Gastrocnemius medialis (tissue), 4 donors: ENCODE results near the gene ZEB1. TPM values are rescaled to one million over a fixed set of nuclear protein-coding genes. Genes with fewer than 3 reads are reported as not detected.

Experiments used
- ATAC-seq, 2 donors: fragments of 150-250 bp; one replicate each; pipeline ENCODE4 v1.9.1; 2016
- DNase-seq, 2 donors: peaks; one replicate each; pipeline ENCODE4 v3.0.0-alpha.2; 2019
- H3K27ac ChIP-seq, 4 donors: fragments of 200-600 bp; sonication (generic); 1 replicate in 1 of 4; 2 replicates in 3 of 4; pipeline ENCODE4 v1.5.1; 2016 to 2018; ENCODE audit warnings: mild to moderate bottlenecking in 2 of 4, moderate library complexity in 1 of 4
- H3K27me3 ChIP-seq, 3 donors: fragments of 200-600 bp; sonication (generic) in 2 of 3; 1 replicate in 1 of 3; 2 replicates in 2 of 3; pipeline versions ENCODE4 v1.5.1 to v1.6.0; 2016 to 2019; ENCODE audit warnings: mild to moderate bottlenecking in 1 of 3, moderate library complexity in 1 of 3
- H3K36me3 ChIP-seq, 2 donors: fragments of 200-600 bp; sonication (generic) in 1 of 2; one replicate each; pipeline ENCODE4 v1.5.1; 2017 to 2018
- H3K4me1 ChIP-seq, 2 donors: fragments of 200-600 bp; sonication (generic) in 1 of 2; one replicate each; pipeline ENCODE4 v1.5.1; 2016 to 2017; ENCODE audit warnings: mild to moderate bottlenecking in 2 of 2
- H3K4me3 ChIP-seq, 4 donors: fragments of 200-600 bp; sonication (generic) in 3 of 4; 1 replicate in 1 of 4; 2 replicates in 3 of 4; pipeline ENCODE4 v1.5.1; 2016 to 2019; ENCODE audit warnings: mild to moderate bottlenecking in 2 of 4
- H3K9me3 ChIP-seq, 3 donors: fragments of 200-600 bp; sonication (generic) in 2 of 3; 1 replicate in 1 of 3; 2 replicates in 2 of 3; pipeline ENCODE4 v1.5.1; 2016 to 2019
- POLR2A ChIP-seq, 2 donors: fragments of 450-650 bp; IDR thresholded peaks; one replicate each; pipeline ENCODE4 v1.6.1; 2017; ENCODE audit warnings: antibody characterized with exemption in 2 of 2, mild to moderate bottlenecking in 2 of 2, moderate library complexity in 2 of 2
- in situ Hi-C, 4 donors: fragments of 200-750 bp; cut with MboI; loops; one replicate each; pipeline versions ENCODE4 v1.15.0 to v1.8.0; 2017; ENCODE audit warnings: low sequenced_read_pairs in 4 of 4
- intact Hi-C: fragments of 100-400 bp; cut with DNase I; formaldehyde crosslinking; loops from one replicate; pipeline ENCODE4 v1.15.1; 2023; ENCODE audit warnings: low total_unique reads
- total RNA-seq, 4 donors: library from RNA; depleted of rRNA; stranded (reverse); fragments of >200 nt; gene quantifications; one replicate each; pipeline versions ENCODE4 v1.1.0 to v1.2.3, GENCODE V29; 2016
- TF ChIP-seq, protein P1 (sequence below), 5 experiments: fragments of 450-650 bp in 3 of 5; fragments of 200-600 bp in 2 of 5; sonication (generic) in 2 of 5; IDR thresholded peaks in 4 of 5; conservative IDR thresholded peaks in 1 of 5; 1 replicate in 4 of 5; 2 replicates in 1 of 5; pipeline ENCODE4 v1.5.1; 2016 to 2019; ENCODE audit warnings: antibody characterized with exemption in 5 of 5, mild to moderate bottlenecking in 3 of 5, moderate library complexity in 3 of 5

The ZEB1 gene
- total RNA-seq, 4 donors from 2014 or later, result 67.4 to 175 (median 137) TPM

DNA sequence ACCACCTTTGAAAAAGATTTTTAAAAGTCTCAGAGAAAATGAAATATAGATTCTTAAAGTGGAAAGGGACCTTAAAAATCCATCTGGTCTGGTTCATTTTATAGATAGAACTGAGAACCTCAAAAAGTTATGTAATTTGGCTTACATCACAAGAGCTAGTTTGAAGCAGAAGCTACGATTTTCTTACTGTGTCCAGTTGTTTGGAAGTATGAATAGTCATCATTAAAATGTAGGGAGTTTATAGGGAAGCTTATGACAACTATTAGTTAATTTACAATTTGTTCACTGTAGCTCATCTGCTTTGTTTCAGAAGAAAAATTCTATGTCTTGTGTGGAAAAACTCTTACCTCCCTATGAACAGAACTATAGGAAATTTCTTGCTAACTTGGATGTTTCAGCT lies 26.9 kb downstream of the ZEB1 start:
- in situ Hi-C loops, result no loop called here
- H3K4me3 ChIP-seq, result no peak overlapping the region
- intact Hi-C loops, result no loop called here
- no peak for DNase-seq
- peak overlapping the region in 3 of 4 donors; percentile 2 to 32 (median 31) for H3K27ac ChIP-seq
- H3K27me3 ChIP-seq, result no peaks in the 10 kb centered on the region
- TF ChIP-seq, protein P1, sequence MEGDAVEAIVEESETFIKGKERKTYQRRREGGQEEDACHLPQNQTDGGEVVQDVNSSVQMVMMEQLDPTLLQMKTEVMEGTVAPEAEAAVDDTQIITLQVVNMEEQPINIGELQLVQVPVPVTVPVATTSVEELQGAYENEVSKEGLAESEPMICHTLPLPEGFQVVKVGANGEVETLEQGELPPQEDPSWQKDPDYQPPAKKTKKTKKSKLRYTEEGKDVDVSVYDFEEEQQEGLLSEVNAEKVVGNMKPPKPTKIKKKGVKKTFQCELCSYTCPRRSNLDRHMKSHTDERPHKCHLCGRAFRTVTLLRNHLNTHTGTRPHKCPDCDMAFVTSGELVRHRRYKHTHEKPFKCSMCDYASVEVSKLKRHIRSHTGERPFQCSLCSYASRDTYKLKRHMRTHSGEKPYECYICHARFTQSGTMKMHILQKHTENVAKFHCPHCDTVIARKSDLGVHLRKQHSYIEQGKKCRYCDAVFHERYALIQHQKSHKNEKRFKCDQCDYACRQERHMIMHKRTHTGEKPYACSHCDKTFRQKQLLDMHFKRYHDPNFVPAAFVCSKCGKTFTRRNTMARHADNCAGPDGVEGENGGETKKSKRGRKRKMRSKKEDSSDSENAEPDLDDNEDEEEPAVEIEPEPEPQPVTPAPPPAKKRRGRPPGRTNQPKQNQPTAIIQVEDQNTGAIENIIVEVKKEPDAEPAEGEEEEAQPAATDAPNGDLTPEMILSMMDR (IDR thresholded peaks at IDR 0.05 in 4 of 5, conservative IDR thresholded peaks at IDR 0.05 in 1 of 5), result no peak
- TF ChIP-seq POLR2A (IDR thresholded peaks at IDR 0.05), result no peak
- ATAC-seq, result no peak
- peaks cover 69 to 85% of the 10 kb centered on the region in 2 donors for H3K4me1 ChIP-seq
- H3K36me3 ChIP-seq, result no peaks in the 10 kb centered on the region
- H3K9me3 ChIP-seq, result no peaks in the 10 kb centered on the region

DNA sequence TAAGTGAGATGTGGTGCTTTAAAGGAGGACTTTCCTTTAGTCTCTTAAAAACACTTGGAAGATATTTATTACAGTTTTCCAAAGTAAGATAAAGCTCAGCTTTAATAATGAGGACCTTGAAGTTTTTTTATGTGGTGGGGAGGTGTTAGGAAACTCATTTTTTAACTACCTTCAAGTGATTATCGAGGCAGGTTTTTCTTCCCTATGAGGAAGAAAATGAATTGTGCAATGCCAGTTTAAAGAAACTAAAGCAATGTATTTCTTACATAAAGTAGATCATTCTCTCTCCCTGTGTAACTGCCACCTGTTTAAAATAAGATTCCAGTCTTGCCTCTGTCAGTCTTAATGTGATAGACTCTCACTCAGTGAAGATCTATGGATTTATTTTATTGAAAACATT lies 27.9 kb downstream of the ZEB1 start:
- DNase-seq, result no peak
- intact Hi-C loops (no loop called here), in situ Hi-C loops (no loop called here)
- ATAC-seq, result no peak
- H3K4me1 ChIP-seq, result peaks cover 70 to 88% of the 10 kb centered on the region in 2 donors
- peak overlapping the region in 3 of 4 donors; percentile 12 to 26 (median 23) for H3K27ac ChIP-seq
- no peaks in the 10 kb centered on the region for H3K36me3 ChIP-seq
- H3K9me3 ChIP-seq, result no peaks in the 10 kb centered on the region
- no peak for TF ChIP-seq POLR2A (IDR thresholded peaks at IDR 0.05)
- TF ChIP-seq, protein P1 (IDR thresholded peaks at IDR 0.05 in 4 of 5, conservative IDR thresholded peaks at IDR 0.05 in 1 of 5), result no peak
- no peaks in the 10 kb centered on the region for H3K27me3 ChIP-seq
- no peak overlapping the region for H3K4me3 ChIP-seq

DNA sequence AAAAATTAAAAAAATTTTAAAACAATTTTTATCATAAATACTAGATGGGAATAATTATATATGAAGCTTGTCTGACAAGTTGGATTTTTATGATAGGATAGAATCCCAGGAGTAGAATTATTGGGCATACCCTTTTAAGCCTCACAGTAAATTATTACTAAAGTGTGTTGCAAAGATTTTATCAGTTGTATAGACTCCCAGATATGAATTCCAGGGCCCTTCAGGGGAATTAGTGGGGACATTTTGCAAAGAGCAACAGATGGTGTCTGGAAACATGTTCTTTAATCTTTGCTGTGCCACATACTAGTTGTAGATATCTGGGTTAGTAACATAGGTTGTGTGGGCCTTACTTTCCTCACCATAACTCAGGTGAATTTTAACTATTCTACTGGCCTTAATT lies 28.7 kb downstream of the ZEB1 start:
- ATAC-seq, result no peak
- no peak overlapping the region for H3K4me3 ChIP-seq
- H3K36me3 ChIP-seq, result no peaks in the 10 kb centered on the region
- H3K9me3 ChIP-seq, result no peaks in the 10 kb centered on the region
- intact Hi-C loops, result no loop called here
- in situ Hi-C loops, result no loop called here
- H3K27me3 ChIP-seq, result no peaks in the 10 kb centered on the region
- TF ChIP-seq POLR2A (IDR thresholded peaks at IDR 0.05), result no peak
- TF ChIP-seq, protein P1 (IDR thresholded peaks at IDR 0.05 in 4 of 5, conservative IDR thresholded peaks at IDR 0.05 in 1 of 5), result no peak
- peak overlapping the region in 2 of 4 donors; percentile 12 to 53 for H3K27ac ChIP-seq
- H3K4me1 ChIP-seq, result peaks cover 71 to 81% of the 10 kb centered on the region in 2 donors
- no peak for DNase-seq

DNA sequence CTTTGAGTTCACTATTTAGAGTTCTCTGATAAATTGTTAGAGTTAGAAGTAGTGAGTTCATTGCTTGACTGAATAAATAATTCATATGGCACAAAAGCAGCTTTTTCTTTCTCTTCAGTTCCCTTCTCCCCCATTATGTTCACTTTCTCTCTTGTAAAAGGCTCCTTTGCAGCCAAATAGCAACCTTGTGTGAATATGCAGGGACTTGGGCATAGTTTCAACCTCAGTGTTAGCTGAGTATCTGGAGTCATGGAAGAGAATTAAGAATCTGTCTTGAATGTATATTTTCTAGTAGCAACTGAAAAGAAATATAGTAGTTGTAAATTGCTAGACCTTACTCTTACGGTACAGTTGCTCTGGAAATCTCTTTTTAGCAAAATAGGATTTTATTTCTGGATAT lies 31.9 kb downstream of the ZEB1 start:
- Histone ChIP-seq H3K27me3 (no peaks in the 10 kb centered on the region), H3K4me1 (peaks cover 65 to 76% of the 10 kb centered on the region in 2 donors), H3K4me3 (no peak overlapping the region), H3K36me3 (no peaks in the 10 kb centered on the region), H3K9me3 (no peaks in the 10 kb centered on the region), H3K27ac (peak overlapping the region in 1 of 4 donors; percentile 44)
- TF ChIP-seq POLR2A (IDR thresholded peaks at IDR 0.05), result no peak
- intact Hi-C loops, result loop anchor here (5.0 kb wide), 1 partner anchor 41 kb away; no protein-coding TSS in a partner anchor
- ATAC-seq (no peak), DNase-seq (no peak)
- in situ Hi-C loops, result no loop called here

DNA sequence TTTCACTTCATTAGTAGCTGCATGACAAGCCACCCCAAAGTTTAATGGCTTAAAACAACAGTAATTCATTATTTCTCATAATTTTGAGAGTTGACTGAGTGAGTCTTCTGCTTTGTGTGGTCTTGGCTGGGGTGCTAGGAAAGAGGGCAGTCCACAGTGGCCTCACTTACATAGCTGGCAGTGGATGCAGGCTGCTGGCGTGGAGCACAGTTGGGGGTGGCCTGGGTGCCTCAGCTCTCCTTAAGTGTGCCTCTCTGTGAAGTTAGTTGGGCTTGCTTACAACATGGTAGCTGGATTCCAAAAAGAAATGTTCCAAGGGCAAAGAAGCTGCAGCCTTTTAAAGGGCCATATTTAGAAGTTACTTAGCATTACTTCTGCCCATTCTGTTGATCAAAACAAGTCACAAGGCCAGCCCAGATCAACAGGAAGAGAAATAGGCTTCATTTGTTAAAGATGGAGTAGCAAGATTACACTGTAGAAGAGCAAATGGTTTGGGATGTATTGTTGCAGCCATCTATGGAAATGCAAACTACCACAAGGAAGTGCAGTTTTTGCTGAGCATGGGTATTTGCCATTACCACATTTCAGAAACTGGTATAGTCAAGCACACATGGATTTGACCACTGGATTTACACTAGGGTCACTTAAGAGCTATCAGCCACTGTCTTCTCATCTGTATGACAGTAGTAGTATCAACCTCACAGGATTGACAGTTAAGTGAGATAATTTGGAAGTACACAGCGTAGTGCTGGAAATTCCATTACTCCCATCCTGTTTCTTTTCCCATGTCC lies 33.6 kb downstream of the ZEB1 start:
- H3K36me3 ChIP-seq, result no peaks in the 10 kb centered on the region
- H3K27me3 ChIP-seq, result no peaks in the 10 kb centered on the region
- in situ Hi-C loops (no loop called here), intact Hi-C loops (loop anchor here (5.0 kb wide), 1 partner anchor 40 kb away; no protein-coding TSS in a partner anchor)
- H3K27ac ChIP-seq, result peak overlapping the region; percentile 57 to 74 (median 70)
- DNase-seq, result no peak
- no peaks in the 10 kb centered on the region for H3K9me3 ChIP-seq
- TF ChIP-seq, protein P1 (IDR thresholded peaks at IDR 0.05 in 4 of 5, conservative IDR thresholded peaks at IDR 0.05 in 1 of 5), result no peak
- no peak for TF ChIP-seq POLR2A (IDR thresholded peaks at IDR 0.05)
- H3K4me3 ChIP-seq, result no peak overlapping the region
- ATAC-seq, result no peak
- peaks cover 66 to 76% of the 10 kb centered on the region in 2 donors for H3K4me1 ChIP-seq
